Measurements from ENCODE around the gene SFT2D1.
"Not testable (repeated sequence)": the region's sequence is repeated elsewhere in the genome, so short reads cannot be mapped to it uniquely, and the experiment has no call there.

Gene SFT2D1

GRCh38 chr6:166342349-166343149 lies at the start of gene SFT2D1:
Gene SFT2D1 (minus strand): TSS chr6:166342545. CDS start chr6:166342481, 64 bp downstream.
- peak; percentile 45 for DNase-seq (ENCODE audit: low read depth)
- H3K4me3 ChIP-seq (ENCODE audit: low read depth, low read length) = peak within 1 kb of the TSS; percentile 98

- H3K4me3 ChIP-seq (ENCODE audit: low read depth, low read length) = no peak overlapping the region
- no peak for DNase-seq (ENCODE audit: low read depth)
Measured at GRCh38 chr6:166389119-166389518, 46.8 kb upstream of the SFT2D1 start.

GRCh38 chr6:166388290-166389004 lies 46.1 kb upstream of the SFT2D1 start:
- DNase-seq (ENCODE audit: low read depth) = no peak
- H3K4me3 ChIP-seq (ENCODE audit: low read depth, low read length) = no peak overlapping the region

GRCh38 chr6:166387642-166388289 lies 45.4 kb upstream of the SFT2D1 start:
- H3K4me3 ChIP-seq (ENCODE audit: low read depth, low read length) = no peak overlapping the region
- DNase-seq (ENCODE audit: low read depth) = no peak

- H3K4me3 ChIP-seq (ENCODE audit: low read depth, low read length); DNase-seq (ENCODE audit: low read depth): not testable (repeated sequence)
Measured at GRCh38 chr6:166387098-166387497, 44.8 kb upstream of the SFT2D1 start.

GRCh38 chr6:166386111-166386510 lies 43.8 kb upstream of the SFT2D1 start:
- H3K4me3 ChIP-seq (ENCODE audit: low read depth, low read length) = no peak overlapping the region
- DNase-seq (ENCODE audit: low read depth) = no peak

GRCh38 chr6:166383802-166384363 lies 41.5 kb upstream of the SFT2D1 start:
- peak overlapping the region; percentile 83 for H3K4me3 ChIP-seq (ENCODE audit: low read depth, low read length)
- not testable (repeated sequence) for DNase-seq (ENCODE audit: low read depth)

- H3K4me3 ChIP-seq (ENCODE audit: low read depth, low read length) = peak within 1 kb of the TSS; percentile 83
- peak; percentile 89 for DNase-seq (ENCODE audit: low read depth)
Measured at GRCh38 chr6:166382933-166383801, 40.8 kb upstream of the SFT2D1 start, which contains the start of gene MPC1. Gene MPC1 (minus strand): TSS chr6:166382940. CDS start chr6:166382876, 64 bp downstream.

- peak overlapping the region; percentile 83 for H3K4me3 ChIP-seq (ENCODE audit: low read depth, low read length)
- no peak for DNase-seq (ENCODE audit: low read depth)
Measured at GRCh38 chr6:166382500-166382932, 40.2 kb upstream of the SFT2D1 start.

GRCh38 chr6:166381733-166382499 lies 39.6 kb upstream of the SFT2D1 start:
- DNase-seq (ENCODE audit: low read depth) = no peak

GRCh38 chr6:166381381-166381732 lies 39.0 kb upstream of the SFT2D1 start:
- no peak for DNase-seq (ENCODE audit: low read depth)
- H3K4me3 ChIP-seq (ENCODE audit: low read depth, low read length) = peak overlapping the region; percentile 83

More at GRCh38 chr6:166381733-166382499, 39.6 kb upstream of the SFT2D1 start:
- peak overlapping the region; percentile 83 for H3K4me3 ChIP-seq (ENCODE audit: low read depth, low read length)

GRCh38 chr6:166379800-166380199 lies 37.5 kb upstream of the SFT2D1 start:
- no peak overlapping the region for H3K4me3 ChIP-seq (ENCODE audit: low read depth, low read length)
- no peak for DNase-seq (ENCODE audit: low read depth)

- H3K4me3 ChIP-seq (ENCODE audit: low read depth, low read length) = no peak overlapping the region
- no peak for DNase-seq (ENCODE audit: low read depth)
Measured at GRCh38 chr6:166379103-166379586, 36.8 kb upstream of the SFT2D1 start.

GRCh38 chr6:166377721-166378120 lies 35.4 kb upstream of the SFT2D1 start:
- H3K4me3 ChIP-seq (ENCODE audit: low read depth, low read length) = no peak overlapping the region
- DNase-seq (ENCODE audit: low read depth) = no peak

- no peak for DNase-seq (ENCODE audit: low read depth)
- H3K4me3 ChIP-seq (ENCODE audit: low read depth, low read length) = no peak overlapping the region
Measured at GRCh38 chr6:166375013-166375412, 32.7 kb upstream of the SFT2D1 start.

- no peak for DNase-seq (ENCODE audit: low read depth)
- H3K4me3 ChIP-seq (ENCODE audit: low read depth, low read length) = no peak overlapping the region
Measured at GRCh38 chr6:166370489-166370888, 28.1 kb upstream of the SFT2D1 start.

GRCh38 chr6:166369782-166370181 lies 27.4 kb upstream of the SFT2D1 start:
- no peak overlapping the region for H3K4me3 ChIP-seq (ENCODE audit: low read depth, low read length)
- DNase-seq (ENCODE audit: low read depth) = no peak

GRCh38 chr6:166366921-166367320 lies 24.6 kb upstream of the SFT2D1 start:
- H3K4me3 ChIP-seq (ENCODE audit: low read depth, low read length) = no peak overlapping the region
- DNase-seq (ENCODE audit: low read depth) = no peak

All from skeletal muscle cell (primary cell).